IPS-18a (cell line): ENCODE data around the gene FGFR4.

Source experiments
- H3K27ac ChIP-seq: one replicate; pipeline ENCODE4 v1.5.1; 2013; ENCODE audit warnings: low read length
- H3K27me3 ChIP-seq: one replicate; pipeline ENCODE4 v1.6.1; 2013; ENCODE audit warnings: mild to moderate bottlenecking, low read length; ENCODE audit not compliant: control insufficient read depth, insufficient read depth
- H3K36me3 ChIP-seq: one replicate; pipeline ENCODE4 v1.6.1; 2013; ENCODE audit warnings: low read depth, low read length; ENCODE audit not compliant: control insufficient read depth
- H3K4me1 ChIP-seq: one replicate; pipeline ENCODE4 v1.6.1; 2013; ENCODE audit warnings: low read depth, low read length; ENCODE audit not compliant: control insufficient read depth
- H3K4me3 ChIP-seq: one replicate; pipeline ENCODE4 v1.5.1; 2013; ENCODE audit warnings: low read length
- H3K9ac ChIP-seq: one replicate; pipeline ENCODE4 v1.6.1; 2013; ENCODE audit warnings: mild to moderate bottlenecking, low read length, moderate library complexity
- H3K9me3 ChIP-seq: one replicate; pipeline ENCODE4 v1.6.1; 2013; ENCODE audit warnings: low read depth, low read length; ENCODE audit not compliant: control insufficient read depth

FGFR4 gene

DNA sequence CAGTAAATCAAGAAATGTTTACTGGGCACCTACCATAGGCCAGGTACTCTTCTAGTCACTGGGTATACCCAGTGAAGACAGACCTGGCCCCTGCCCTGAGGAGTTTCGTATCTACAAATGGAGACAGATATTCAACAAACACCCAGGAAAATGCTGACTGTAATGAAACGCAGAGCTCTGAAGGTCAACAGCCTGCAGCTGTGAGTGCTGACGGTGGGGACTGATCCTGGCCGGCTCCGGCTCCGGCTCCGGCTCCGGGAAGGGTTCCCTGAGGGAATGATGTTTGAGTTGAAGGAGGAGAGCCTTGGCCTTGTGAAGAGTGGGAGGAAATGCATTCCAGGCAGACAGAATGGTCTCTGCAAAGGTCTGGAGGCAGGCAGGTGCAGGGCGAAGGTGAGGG, 23.1 kb downstream of the FGFR4 start:
- H3K9me3 ChIP-seq = no peaks in the 10 kb centered on the region
- H3K36me3 ChIP-seq = no peaks in the 10 kb centered on the region
- no peak overlapping the region for H3K4me3 ChIP-seq
- peaks cover 7% of the 10 kb centered on the region for H3K4me1 ChIP-seq
- H3K27me3 ChIP-seq = no peaks in the 10 kb centered on the region
- no peak overlapping the region for H3K27ac ChIP-seq
- no peak overlapping the region for H3K9ac ChIP-seq

DNA sequence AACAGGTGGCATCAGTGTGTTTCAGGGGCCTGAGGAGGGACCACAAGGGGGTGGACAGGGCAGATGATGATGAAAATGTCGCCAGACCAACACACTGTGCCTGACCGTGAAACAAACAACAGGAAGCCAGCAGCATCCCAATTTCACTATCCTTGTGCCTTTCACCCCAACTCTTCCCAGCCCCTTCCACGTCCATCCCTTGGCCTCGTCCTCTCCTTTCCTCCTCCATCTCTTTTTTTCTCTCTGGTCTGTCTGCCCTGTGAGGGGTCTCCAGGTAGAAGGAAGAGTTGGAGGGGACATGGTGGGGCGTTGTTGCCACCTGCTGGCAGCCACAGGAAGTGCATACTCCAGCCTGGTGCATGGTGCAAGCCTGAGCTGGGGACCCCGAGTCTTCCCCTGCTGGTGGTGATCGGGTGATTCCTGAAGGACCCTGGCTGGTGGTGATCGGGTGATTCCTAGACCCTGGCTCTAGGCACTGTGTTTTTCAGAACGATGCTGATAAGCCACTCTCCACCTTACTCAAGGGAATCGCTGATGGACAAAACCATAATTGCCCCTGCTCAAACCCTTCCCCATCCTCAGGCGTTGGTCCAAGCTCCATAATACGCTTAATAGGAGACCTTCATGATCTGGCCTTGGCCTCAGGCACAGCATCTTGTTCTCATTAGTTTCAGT, 25.1 kb downstream of the FGFR4 start:
- no peaks in the 10 kb centered on the region for H3K9me3 ChIP-seq
- H3K36me3 ChIP-seq = no peaks in the 10 kb centered on the region
- no peak overlapping the region for H3K27ac ChIP-seq
- H3K4me3 ChIP-seq = no peak overlapping the region
- no peaks in the 10 kb centered on the region for H3K27me3 ChIP-seq
- no peak overlapping the region for H3K9ac ChIP-seq
- H3K4me1 ChIP-seq = peaks cover 3% of the 10 kb centered on the region

DNA sequence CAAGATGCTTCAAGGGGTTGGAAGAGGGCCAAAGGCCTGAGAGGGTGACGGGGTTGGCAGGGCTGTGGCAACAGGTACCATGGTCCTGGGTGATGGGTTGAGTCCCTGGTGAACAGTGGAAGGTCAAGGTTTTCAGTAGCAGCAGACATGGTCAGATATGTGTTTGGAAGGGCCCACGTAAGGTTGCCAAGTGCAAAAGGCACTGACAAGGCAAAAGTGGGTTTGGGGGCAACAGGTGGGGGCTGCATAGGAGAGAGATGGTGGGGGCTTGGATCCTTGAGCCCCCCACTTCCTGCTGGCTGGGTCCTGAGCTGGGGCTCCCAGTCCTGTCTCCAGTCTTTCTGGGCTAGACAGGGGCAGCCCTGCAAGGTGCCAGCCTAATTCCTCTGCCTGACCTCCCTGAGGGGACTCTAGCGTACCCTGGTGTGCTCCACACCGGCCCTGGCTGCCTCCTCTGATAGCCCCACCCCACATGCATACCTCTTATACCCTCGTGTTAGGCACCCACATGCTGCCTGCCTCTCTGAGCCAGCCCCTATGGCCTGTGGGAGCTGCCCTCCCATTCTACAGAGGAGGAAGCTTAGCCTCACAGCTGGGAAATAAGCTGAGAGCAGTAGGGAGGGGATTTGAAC, 26.0 kb downstream of the FGFR4 start:
- Histone ChIP-seq H3K36me3 (no peaks in the 10 kb centered on the region), H3K4me3 (no peak overlapping the region), H3K27me3 (no peaks in the 10 kb centered on the region), H3K9me3 (no peaks in the 10 kb centered on the region), H3K9ac (no peak overlapping the region), H3K4me1 (peaks cover 3% of the 10 kb centered on the region), H3K27ac (no peak overlapping the region)

DNA sequence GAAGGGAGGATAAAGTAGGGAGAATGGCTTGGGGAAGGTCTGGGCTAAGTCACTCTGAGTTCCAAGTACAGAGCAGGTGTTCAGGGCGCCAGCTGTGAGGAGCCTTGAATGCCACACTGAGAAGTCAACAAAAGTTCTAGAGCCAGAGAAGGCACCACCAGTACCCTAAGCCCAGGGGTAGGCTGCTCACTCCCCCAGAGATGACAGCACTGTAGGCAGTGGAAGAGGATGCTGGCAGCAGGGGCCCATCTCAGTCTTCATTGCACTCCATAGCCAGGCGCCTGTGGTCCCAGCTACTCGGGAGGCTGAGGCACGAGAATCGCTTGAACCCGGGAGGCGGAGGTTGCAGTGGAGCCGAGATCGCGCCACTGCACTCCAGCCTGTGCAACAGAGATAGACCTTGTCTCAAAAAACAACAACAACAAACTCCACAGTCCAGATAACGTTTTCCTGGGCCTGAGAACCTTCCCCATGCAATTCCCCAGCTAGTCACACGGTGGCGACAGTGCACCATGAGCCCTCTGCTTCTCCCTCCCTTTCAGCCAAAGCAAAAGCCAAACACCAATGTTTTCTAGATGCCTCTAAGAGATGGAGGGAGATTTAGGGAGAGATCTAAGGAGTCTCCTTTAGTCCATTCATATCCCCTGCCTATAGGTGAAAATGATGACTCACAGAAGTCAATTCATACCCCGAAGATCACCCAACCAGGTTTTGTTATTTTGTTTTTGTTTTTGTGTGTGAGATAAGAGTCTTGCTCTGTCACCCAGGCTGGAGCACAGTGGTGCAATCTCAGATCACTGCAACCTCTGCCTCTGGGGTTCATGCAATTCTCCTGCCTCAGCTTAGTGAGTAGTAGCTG, 27.1 kb downstream of the FGFR4 start:
- no peaks in the 10 kb centered on the region for H3K27me3 ChIP-seq
- no peak overlapping the region for H3K9ac ChIP-seq
- H3K9me3 ChIP-seq = no peaks in the 10 kb centered on the region
- H3K27ac ChIP-seq = no peak overlapping the region
- H3K4me1 ChIP-seq = peaks cover 3% of the 10 kb centered on the region
- no peak overlapping the region for H3K4me3 ChIP-seq
- H3K36me3 ChIP-seq = no peaks in the 10 kb centered on the region

DNA sequence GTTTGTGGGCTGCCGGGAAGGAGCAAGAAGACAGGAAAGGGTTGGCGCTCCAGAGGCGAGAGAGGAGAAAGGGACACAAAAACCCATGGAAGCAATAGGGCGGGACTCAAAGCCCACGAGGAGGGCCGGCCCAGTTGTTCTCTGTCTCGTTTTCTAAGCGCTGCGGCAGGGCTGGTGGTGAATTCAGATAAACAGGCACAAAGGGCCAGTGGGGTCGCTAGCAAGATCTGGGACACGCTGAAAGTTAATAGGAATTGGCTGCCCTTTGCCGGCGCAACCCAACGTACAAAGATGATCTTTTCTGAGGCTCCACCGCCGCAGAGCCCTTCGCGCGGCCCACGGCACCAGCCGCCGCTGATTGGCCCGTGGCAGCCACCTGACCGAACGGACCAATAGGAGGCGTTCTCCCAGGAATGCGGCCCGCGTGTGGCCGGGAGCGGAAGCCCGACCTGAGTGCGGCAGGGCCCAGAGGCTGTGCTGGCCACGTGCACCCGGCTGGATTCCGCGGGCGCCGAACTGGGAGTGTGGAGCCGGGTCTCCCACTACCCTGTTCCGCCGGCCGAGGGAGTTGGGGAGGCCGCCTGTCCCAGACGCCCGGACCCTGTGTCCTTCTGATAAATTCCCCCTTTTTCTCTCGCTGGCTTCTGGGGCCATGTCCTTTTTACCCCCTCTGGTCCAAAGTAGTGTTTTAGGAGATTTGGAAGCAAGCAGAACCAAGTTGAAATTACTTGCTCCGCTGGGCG, 30.1 kb downstream of the FGFR4 start:
- no peaks in the 10 kb centered on the region for H3K9me3 ChIP-seq
- peaks cover 3% of the 10 kb centered on the region for H3K4me1 ChIP-seq
- no peak overlapping the region for H3K27ac ChIP-seq
- no peak overlapping the region for H3K9ac ChIP-seq
- no peaks in the 10 kb centered on the region for H3K36me3 ChIP-seq
- H3K4me3 ChIP-seq = no peak overlapping the region
- H3K27me3 ChIP-seq = no peaks in the 10 kb centered on the region

DNA sequence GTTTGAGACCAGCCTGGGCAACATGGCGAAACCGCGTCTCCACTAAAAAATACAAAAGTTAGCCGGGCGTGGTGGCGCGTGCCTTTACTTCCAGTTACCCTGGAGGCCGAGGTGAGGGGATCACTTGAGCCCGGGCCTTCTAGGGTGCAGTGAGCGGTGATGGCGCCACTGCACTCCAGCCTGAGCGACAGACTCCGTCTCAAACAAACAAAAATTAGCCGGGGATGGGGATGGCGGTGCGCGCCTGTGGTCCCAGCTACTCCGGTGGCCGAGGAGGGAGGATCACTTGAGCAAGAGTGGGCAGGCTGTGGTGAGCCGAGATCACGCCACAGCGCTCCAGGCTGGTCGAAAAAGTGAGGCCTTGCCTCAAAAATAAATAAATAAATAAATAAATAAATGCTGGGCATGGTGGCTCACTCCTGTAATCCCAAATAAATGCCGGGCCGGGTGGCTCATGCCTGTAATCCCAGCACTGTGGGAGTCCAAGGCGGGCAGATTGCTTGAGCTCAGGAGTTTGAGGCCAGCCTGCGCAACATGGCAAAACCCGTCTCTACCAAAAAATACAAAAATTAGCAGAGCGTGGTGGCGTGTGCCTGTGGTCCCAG, 30.8 kb downstream of the FGFR4 start:
- no peak overlapping the region for H3K4me3 ChIP-seq
- no peak overlapping the region for H3K27ac ChIP-seq
- H3K4me1 ChIP-seq = peaks cover 3% of the 10 kb centered on the region
- H3K9me3 ChIP-seq = no peaks in the 10 kb centered on the region
- H3K36me3 ChIP-seq = no peaks in the 10 kb centered on the region
- H3K9ac ChIP-seq = no peak overlapping the region
- no peaks in the 10 kb centered on the region for H3K27me3 ChIP-seq

DNA sequence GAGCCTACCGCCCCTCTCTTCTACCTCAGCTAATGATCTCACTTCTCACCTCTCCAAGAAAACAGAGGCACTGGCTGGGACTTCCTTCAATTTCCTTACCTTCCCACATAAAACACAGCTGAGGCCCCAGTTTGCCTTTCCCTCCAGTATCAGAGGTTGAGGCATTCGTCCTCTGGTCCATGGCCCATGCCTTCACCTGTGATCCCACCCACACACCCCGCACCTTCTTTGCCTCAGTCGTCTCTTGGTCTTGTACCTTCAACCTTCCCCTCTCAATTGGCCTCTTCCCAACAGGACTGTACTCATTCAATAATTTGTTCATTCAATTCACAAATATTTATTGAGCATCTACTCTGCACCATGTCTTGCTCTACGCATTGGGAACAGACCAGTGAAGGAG, 35.9 kb downstream of the FGFR4 start:
- no peaks in the 10 kb centered on the region for H3K9me3 ChIP-seq
- H3K4me3 ChIP-seq = no peak overlapping the region
- H3K9ac ChIP-seq = no peak overlapping the region
- H3K27me3 ChIP-seq = no peaks in the 10 kb centered on the region
- no peak overlapping the region for H3K27ac ChIP-seq
- no peaks in the 10 kb centered on the region for H3K36me3 ChIP-seq
- no peaks in the 10 kb centered on the region for H3K4me1 ChIP-seq

DNA sequence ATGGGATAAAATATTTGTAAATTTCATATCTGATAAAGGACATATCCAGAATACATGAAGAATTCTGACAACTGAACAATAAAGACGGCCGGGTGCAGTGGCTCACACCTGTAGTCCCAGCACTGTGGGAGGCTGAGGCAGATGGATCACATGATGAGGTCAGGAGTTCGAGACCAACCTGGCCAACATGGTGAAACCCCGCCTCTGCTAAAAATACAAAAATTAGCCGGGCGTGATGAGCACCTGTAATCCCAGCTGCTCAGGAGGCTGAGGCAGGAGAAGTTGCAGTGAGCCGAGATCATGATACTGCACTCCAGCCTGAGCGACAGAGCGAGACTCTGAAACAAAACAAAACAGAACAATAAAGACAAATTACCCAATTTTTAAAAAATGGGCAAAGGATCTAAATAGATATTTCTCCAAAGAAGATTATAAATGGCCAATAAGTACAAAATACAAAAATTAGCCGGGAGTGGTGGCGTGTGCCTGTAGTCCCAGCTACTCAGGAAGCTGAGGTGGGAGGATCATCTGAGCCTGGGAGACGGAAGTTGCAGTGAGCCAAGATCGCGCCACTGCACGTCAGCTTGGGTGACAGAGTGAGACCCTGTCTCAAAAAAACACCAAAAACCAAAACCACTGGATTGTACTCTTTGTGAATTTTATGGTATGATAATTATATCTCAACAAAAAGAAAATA, 37.2 kb downstream of the FGFR4 start:
- H3K36me3 ChIP-seq = no peaks in the 10 kb centered on the region
- no peaks in the 10 kb centered on the region for H3K27me3 ChIP-seq
- H3K9ac ChIP-seq = no peak overlapping the region
- H3K4me1 ChIP-seq = no peaks in the 10 kb centered on the region
- no peaks in the 10 kb centered on the region for H3K9me3 ChIP-seq
- no peak overlapping the region for H3K4me3 ChIP-seq
- H3K27ac ChIP-seq = no peak overlapping the region

DNA sequence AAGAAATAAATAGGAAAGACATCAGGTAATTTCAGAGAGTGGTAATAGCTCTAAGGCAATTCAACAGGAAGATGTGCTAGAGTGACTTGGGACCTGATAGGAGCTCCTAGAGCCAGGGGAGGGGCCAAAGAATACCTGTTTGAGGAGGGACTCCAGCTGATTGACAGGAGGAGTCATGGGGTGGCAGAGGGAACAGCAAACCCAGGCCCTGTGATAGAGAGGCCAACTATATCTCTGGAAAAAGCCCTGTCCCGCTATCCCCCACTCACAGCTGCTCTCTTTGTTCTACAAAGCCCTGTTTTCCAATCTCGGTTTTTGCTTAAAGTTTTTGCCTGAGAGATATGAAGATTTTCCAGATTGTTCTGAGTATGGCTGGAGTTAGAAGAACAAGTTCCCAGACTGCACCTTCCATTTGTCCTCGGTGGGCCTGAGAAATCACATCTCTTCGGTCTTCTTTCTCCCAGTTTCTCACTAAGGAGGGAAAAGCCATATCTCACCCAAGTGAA, 37.8 kb downstream of the FGFR4 start:
- Histone ChIP-seq H3K36me3 (no peaks in the 10 kb centered on the region), H3K9me3 (no peaks in the 10 kb centered on the region), H3K4me3 (no peak overlapping the region), H3K27ac (no peak overlapping the region), H3K4me1 (no peaks in the 10 kb centered on the region), H3K27me3 (no peaks in the 10 kb centered on the region), H3K9ac (no peak overlapping the region)

DNA sequence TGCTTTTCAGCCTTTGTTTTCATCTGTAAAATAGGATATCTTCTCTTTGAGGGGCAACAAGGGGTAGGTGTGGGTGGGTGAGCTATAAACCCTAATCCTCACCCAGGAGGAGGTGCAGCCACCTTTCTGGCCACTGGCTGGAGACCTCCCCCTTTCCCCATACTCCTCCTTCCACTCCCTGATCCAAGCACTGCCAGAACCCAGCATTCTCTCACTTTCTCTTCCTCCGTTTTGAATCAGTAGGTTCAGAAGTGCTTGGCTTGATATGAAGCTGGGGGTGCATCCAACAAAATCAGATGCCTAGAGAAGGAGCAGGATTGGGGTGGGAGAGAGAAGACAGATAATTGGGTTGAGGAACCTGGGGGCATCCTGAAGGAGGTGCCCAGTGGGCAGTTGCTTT, 40.1 kb downstream of the FGFR4 start:
- H3K27me3 ChIP-seq = no peaks in the 10 kb centered on the region

More for the DNA sequence above, 40.1 kb downstream of the FGFR4 start:
- Histone ChIP-seq H3K27ac (no peak overlapping the region), H3K9me3 (no peaks in the 10 kb centered on the region), H3K9ac (no peak overlapping the region), H3K4me3 (no peak overlapping the region), H3K4me1 (peaks cover 4% of the 10 kb centered on the region), H3K36me3 (no peaks in the 10 kb centered on the region)
